IPS-11a (cell line): ENCODE data around the gene SGK1.

Experiments used
- H3K4me3 ChIP-seq: one replicate; pipeline ENCODE4 v1.5.1; 2013; ENCODE audit warnings: low read depth, low read length, control low read depth

The SGK1 gene

DNA sequence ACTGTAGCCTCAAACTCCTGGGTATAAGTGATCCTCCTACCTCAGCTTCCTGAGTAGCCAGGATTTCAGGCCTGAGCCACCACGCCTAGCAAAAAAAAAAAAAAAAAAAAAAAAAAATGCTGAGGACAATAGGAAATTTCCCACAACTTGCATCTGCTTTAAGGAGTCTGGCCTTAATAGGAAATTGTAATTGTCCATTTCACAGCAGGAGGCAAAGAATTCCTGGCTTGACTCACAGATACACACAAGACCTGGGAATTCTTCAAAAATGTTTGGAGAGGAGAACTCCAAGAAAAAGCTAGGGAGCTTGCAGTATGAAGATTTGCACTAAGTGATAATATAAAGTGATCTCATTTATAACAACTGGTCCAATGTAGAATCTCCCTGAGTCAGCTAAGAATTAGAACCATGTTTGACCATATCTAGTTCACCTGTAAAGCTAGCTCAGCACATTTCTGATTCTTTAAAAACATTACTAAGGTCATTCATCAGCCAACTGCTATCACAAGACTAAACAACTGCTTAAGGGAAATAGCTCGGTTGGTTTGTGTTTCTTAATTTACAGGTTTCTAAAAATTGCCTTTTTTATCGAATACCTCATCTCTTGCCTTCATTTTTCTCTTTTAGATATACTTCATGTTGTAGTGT, 185.3 kb downstream of the SGK1 start:
- no peak overlapping the region for H3K4me3 ChIP-seq

DNA sequence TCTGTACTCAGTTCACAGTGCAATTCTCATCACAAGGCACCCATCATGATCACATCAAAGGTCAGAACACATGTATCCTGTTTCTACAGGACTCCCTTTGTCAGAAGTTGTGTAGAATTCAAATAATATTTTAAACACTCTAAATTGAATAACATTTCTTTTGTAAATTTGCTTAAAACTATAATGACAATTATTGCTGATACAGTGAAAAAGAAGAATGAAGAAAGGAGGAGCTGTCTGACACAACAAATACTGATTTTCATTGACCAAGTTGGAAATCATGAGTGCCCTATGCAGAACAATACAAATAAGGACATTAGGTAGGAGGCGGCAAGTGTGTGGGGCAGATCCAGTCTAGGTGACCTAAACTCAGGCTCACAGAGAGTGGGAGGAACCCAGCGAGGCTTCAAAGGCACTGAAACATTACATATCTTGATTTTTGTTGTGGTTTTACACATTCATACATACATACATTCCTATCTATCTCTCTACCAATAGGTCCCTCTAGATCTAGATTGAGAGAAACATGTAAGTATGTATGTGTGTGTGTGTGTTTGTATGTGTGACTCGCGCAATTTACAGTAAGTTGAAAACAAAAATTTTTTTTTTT, 186.3 kb downstream of the SGK1 start:
- no peak overlapping the region for H3K4me3 ChIP-seq

DNA sequence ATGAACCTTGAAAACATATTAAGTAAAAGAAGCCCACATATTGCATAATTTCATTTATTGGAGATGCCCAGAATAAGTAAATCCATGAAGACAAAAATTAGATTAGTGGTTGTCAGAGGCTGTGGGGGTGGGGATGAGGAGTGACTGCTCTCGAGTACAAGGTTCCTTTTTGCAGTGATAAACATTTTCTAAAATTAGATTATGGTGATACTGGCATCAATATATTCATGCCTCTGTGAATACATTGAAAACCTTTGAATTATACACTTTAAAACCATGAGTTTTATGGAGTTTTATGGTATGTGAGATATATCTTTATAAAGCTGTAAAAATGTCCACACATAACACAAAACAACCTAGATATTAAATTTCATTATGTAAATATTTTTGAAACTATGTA, 189.8 kb downstream of the SGK1 start:
- H3K4me3 ChIP-seq: no peak overlapping the region

DNA sequence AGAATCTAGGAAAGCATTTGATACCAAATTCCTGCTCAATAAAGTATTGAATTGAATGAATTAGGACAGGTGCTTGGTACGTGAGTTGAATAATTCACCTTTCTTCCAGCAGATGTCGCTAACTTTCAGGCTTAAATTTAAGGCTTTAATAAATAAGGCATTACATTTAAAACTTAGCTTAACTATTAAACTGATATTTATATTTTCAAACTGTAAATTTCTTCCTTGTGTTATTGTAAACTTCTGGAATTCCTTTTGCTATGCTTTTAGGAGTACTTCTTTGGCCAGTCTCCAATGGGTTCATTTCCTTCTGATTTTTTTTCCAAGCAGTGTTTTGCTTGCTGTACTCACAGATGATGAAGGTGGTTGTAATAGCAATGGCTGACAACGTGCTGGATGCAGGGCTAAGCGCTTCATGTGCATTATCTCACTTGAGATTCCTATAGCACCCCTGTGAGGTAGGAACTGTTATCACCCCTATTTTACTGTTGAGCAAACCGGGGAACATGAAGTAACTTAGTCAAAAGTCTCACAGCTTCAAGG, 194.2 kb downstream of the SGK1 start:
- H3K4me3 ChIP-seq: no peak overlapping the region

DNA sequence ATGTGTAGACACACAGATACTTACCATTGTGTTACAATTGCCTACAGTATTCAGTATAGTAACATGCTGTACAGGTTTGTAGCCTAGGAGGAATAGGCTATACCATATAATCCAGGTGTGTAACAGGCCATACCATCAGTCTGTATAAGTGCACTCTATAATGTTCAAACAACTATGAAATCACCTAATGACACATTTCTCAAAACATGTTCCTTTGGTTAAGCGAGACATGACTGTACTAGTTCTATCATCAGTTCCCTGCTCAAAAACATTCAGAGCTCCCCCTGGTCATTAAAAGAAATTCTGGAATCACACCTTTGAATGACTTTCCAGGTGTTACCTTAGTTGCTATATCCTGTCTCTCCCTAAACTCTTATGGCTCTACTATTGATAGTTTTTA, 195.1 kb downstream of the SGK1 start:
- no peak overlapping the region for H3K4me3 ChIP-seq

DNA sequence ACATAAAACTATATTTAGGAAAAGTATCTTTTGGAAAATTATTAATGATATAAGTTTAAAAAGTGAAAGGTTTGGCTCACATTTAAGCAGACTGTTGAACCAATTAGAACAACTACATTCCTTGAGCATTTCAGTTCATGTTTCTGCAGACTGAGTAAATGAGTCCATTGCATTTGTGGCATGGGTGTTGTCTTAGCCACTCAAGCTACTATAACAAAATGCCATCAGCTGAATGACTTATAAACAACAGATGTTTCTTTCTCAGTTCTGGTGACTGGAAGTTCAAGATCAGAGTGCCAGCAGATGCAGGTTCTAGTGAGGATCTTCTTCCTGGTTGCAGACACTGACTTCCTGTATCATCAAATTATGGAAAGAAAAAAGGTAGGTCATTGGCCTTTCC, 198.4 kb downstream of the SGK1 start:
- no peak overlapping the region for H3K4me3 ChIP-seq
